Smooth muscle cell (in vitro differentiated cells): ENCODE results near the gene DIP2C. TPM values are rescaled to one million over a fixed set of nuclear protein-coding genes. Genes with fewer than 3 reads are reported as not detected.
"Not testable (repeated sequence)": the region's sequence is repeated elsewhere in the genome, so short reads cannot be mapped to it uniquely, and the experiment has no call there.

Source experiments
- DNase-seq: peaks from one replicate; lab custom pipeline; 2025; ENCODE audit not compliant: unreplicated experiment; lab: John Stamatoyannopoulos, UW
- H2AFZ ChIP-seq: fragments of 200-600 bp; sonication (generic); 2 replicates; pipeline ENCODE4 v1.6.0; 2016; ENCODE audit warnings: antibody characterized with exemption, low read depth, mild to moderate bottlenecking
- H3F3A ChIP-seq: fragments of 200-600 bp; sonication (generic); 2 replicates; pipeline ENCODE4 v1.6.0; 2017; ENCODE audit warnings: antibody characterized with exemption, low read depth
- H3K27ac ChIP-seq: fragments of 200-600 bp; sonication (generic); 2 replicates; pipeline ENCODE4 v1.5.1; 2016; ENCODE audit warnings: low read depth, mild to moderate bottlenecking
- H3K27me3 ChIP-seq: fragments of 200-600 bp; sonication (generic); 2 replicates; pipeline ENCODE4 v1.6.1; 2016; ENCODE audit warnings: low read depth, mild to moderate bottlenecking
- H3K36me3 ChIP-seq: fragments of 200-600 bp; sonication (generic); 2 replicates; pipeline ENCODE4 v1.5.1; 2016; ENCODE audit warnings: low read depth
- H3K4me1 ChIP-seq: fragments of 200-600 bp; sonication (generic); 2 replicates; pipeline ENCODE4 v1.5.1; 2016; ENCODE audit warnings: low read depth
- H3K4me2 ChIP-seq: fragments of 200-600 bp; sonication (generic); 2 replicates; pipeline ENCODE4 v1.6.0; 2016; ENCODE audit warnings: mild to moderate bottlenecking
- H3K4me3 ChIP-seq: fragments of 200-600 bp; sonication (generic); 2 replicates; pipeline ENCODE4 v1.5.1; 2016; ENCODE audit warnings: mild to moderate bottlenecking
- H3K79me2 ChIP-seq: fragments of 200-600 bp; sonication (generic); 2 replicates; pipeline ENCODE4 v1.6.0; 2016; ENCODE audit warnings: low read depth, mild to moderate bottlenecking
- H3K9ac ChIP-seq: fragments of 200-600 bp; sonication (generic); 2 replicates; pipeline ENCODE4 v1.6.0; 2016; ENCODE audit warnings: low read depth
- H3K9me3 ChIP-seq: fragments of 200-600 bp; sonication (generic); replicated peaks from 2 replicates; pipeline ENCODE4 v1.5.1; 2016; ENCODE audit warnings: low read depth
- H4K20me1 ChIP-seq: fragments of 200-600 bp; sonication (generic); 2 replicates; pipeline ENCODE4 v1.6.0; 2016; ENCODE audit warnings: low read depth
- WGBS: methylation state at CpG from one replicate; pipeline ENCODE4 v1.1.7; 2016; ENCODE audit warnings: low lambda C conversion rate; 5-methylcytosine and 5-hydroxymethylcytosine counted together
- polyA plus RNA-seq: library from polyadenylated mRNA; unstranded; fragments of >200 nt; fragmentation: Nextera tagmentation; extraction: Ambion mirVana; gene quantifications from 2 replicates; pipeline ENCODE4 v1.2.1, GENCODE V29; 2016
- total RNA-seq: library from RNA; depleted of rRNA; stranded (reverse); fragments of >200 nt; gene quantifications from 2 replicates; pipeline ENCODE4 v1.2.3, GENCODE V29; 2014
- TF ChIP-seq, protein P1 (sequence below): fragments of 200-600 bp; sonication (generic); IDR thresholded peaks from 2 replicates; pipeline ENCODE4 v1.5.1; 2017; ENCODE audit warnings: borderline replicate concordance, mild to moderate bottlenecking, antibody characterized with exemption; ENCODE audit not compliant: insufficient read depth, poor library complexity, severe bottlenecking

The DIP2C gene
- total and polyA plus RNA-seq, 2 experiments from 2014 or later = 14.9 to 15.3 TPM

DNA sequence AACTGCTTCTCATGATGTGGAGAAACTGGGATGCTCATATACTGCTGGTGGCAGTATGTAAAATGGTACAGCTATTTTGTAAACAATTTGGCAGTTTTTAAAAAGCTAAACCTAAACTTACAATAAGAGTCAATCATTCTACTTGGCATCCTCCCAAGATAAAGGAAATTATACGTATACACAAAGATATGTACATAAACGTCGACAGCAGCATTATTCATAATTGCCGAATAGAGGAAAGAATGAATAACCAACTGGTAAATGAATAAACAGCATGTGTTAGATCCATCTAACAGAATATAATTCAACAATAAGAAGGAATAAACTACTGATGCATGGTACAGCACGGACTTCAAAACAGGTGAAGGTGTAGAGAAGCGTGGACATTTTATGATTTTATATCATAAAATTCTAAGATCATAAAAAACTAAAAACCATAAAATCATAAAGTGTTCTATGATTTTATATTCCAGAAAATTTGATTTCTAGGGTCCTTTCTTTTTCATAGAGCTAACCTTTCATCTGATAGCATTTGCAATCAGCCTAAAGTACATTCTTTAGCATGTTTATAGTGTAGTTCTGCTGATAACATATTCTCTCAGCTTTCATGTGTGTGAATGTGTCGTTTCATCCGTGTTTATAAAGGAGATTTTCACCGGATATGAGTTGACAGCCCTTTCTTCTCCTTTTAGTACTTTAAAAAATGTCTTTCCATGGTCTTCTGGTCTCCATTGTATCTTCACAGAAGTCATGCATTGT is 261.5 kb downstream of the DIP2C start:
- Histone ChIP-seq H2AFZ (no peak overlapping the region), H3K27me3 (no peaks in the 10 kb centered on the region), H3K79me2 (no peaks in the 10 kb centered on the region), H3K4me3 (no peak overlapping the region), H3F3A (no peaks in the 10 kb centered on the region), H3K36me3 (peaks cover 5% of the 10 kb centered on the region), H3K4me2 (no peak overlapping the region), H3K27ac (no peak overlapping the region), H3K9me3 (no peaks in the 10 kb centered on the region), H3K9ac (no peak overlapping the region), H4K20me1 (peaks cover 36% of the 10 kb centered on the region), H3K4me1 (no peaks in the 10 kb centered on the region)
- WGBS = 96% methylated on average over 9 of the region's 9 CpGs
- TF ChIP-seq, protein P1, sequence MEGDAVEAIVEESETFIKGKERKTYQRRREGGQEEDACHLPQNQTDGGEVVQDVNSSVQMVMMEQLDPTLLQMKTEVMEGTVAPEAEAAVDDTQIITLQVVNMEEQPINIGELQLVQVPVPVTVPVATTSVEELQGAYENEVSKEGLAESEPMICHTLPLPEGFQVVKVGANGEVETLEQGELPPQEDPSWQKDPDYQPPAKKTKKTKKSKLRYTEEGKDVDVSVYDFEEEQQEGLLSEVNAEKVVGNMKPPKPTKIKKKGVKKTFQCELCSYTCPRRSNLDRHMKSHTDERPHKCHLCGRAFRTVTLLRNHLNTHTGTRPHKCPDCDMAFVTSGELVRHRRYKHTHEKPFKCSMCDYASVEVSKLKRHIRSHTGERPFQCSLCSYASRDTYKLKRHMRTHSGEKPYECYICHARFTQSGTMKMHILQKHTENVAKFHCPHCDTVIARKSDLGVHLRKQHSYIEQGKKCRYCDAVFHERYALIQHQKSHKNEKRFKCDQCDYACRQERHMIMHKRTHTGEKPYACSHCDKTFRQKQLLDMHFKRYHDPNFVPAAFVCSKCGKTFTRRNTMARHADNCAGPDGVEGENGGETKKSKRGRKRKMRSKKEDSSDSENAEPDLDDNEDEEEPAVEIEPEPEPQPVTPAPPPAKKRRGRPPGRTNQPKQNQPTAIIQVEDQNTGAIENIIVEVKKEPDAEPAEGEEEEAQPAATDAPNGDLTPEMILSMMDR = no peak
- no peak for DNase-seq

DNA sequence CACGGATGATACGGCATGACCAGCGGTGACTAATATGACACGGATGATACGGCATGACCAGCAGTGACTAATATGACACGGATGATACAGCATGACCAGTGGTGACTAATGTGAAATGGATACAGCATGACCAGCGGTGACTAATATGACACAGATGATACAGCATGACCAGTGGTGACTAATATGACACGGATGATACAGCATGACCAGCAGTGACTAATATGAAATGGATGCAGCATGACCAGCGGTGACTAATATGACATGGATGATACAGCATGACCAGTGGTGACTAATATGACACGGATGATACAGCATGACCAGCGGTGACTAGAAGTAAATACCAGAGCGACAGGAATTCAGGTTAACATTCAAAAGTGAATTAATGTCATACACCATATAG is 264.1 kb downstream of the DIP2C start:
- H3K4me3 ChIP-seq, DNase-seq, H3F3A ChIP-seq, H3K36me3 ChIP-seq, H3K27me3 ChIP-seq, H2AFZ ChIP-seq, H3K9me3 ChIP-seq, H3K9ac ChIP-seq, H3K4me2 ChIP-seq, H3K79me2 ChIP-seq, H3K27ac ChIP-seq, H3K4me1 ChIP-seq: not testable (repeated sequence)
- peaks cover 46% of the 10 kb centered on the region for H4K20me1 ChIP-seq
- WGBS = 99% methylated on average over 12 of the region's 12 CpGs

DNA sequence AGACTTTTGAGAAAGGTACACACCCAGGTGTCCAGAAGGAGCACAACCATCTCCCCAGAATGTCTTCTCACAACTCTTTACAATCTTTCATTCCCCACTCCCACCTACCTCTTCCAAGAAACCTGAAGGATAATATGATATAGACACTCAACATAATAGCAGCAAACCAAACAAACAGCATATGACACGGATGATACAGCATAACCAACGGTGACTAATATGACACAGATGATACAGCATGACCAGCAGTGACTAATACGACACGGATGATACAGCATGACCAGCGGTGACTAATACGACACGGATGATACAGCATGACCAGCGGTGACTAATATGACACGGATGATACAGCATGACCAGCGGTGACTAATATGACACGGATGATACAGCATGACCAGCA is 264.7 kb downstream of the DIP2C start:
- WGBS = 97% methylated on average over 11 of the region's 11 CpGs
- not testable (repeated sequence) for H3K4me1 ChIP-seq

DNA sequence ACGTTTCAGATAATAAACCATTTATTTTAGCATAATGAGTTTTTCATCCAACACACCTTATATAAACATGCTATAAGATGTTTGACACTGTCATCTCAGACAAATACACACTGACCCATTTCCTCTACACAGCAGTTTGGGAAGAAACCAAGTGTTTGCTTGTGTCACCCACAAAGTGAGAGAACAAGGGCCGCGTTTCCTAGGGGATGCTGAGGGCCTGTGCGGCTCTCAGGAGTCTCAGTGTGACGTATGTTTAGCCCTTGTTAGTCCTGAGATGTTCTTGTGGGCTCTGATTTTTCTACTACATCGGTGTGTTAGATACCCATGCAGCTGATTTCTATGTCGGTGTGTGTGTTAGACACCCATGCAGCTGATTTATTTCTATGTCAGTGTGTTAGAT is 266.3 kb downstream of the DIP2C start:
- WGBS = 94% methylated on average over 7 of the region's 7 CpGs
- Histone ChIP-seq H2AFZ (no peak overlapping the region), H4K20me1 (peaks cover 60% of the 10 kb centered on the region), H3K27ac (no peak overlapping the region), H3F3A (no peaks in the 10 kb centered on the region), H3K9me3 (no peaks in the 10 kb centered on the region), H3K4me2 (no peak overlapping the region), H3K36me3 (peaks cover 3% of the 10 kb centered on the region), H3K4me3 (no peak overlapping the region), H3K27me3 (no peaks in the 10 kb centered on the region), H3K79me2 (no peaks in the 10 kb centered on the region), H3K9ac (no peak overlapping the region), H3K4me1 (no peaks in the 10 kb centered on the region)
- no peak for DNase-seq
- TF ChIP-seq, protein P1 = no peak

More for the DNA sequence above, 264.7 kb downstream of the DIP2C start:
- H3K27ac ChIP-seq, H3K27me3 ChIP-seq, H2AFZ ChIP-seq, DNase-seq, H3K4me3 ChIP-seq, H3F3A ChIP-seq, H3K4me2 ChIP-seq, H3K9ac ChIP-seq, H3K79me2 ChIP-seq, H3K36me3 ChIP-seq, H3K9me3 ChIP-seq: not testable (repeated sequence)
- H4K20me1 ChIP-seq = peaks cover 51% of the 10 kb centered on the region

DNA sequence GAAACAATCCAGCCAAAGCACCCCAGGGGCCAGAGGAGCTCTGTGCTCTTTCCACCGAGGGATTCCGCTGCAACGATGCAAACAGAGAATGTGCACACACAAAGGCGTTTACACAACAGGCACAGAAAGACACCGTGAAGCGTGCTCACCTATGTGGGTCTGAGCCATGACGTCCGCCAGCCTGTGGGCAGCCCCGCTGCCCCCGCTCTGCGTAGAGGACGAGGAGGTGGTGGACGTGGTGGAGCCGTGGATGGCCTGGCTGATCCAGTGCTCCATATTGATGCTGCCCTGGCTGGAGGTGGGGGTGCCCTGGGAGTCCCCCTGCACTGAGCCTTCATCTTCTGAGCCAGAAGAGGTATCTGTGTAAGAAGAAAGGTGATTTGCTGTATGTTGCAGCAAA is 266.8 kb downstream of the DIP2C start:
- Histone ChIP-seq H3K36me3 (peaks cover 3% of the 10 kb centered on the region), H3K79me2 (no peaks in the 10 kb centered on the region), H3K27me3 (no peaks in the 10 kb centered on the region), H3K4me1 (no peaks in the 10 kb centered on the region), H3F3A (no peaks in the 10 kb centered on the region), H4K20me1 (peaks cover 61% of the 10 kb centered on the region), H3K9ac (no peak overlapping the region), H2AFZ (no peak overlapping the region), H3K27ac (no peak overlapping the region), H3K4me2 (no peak overlapping the region), H3K9me3 (no peaks in the 10 kb centered on the region), H3K4me3 (no peak overlapping the region)
- no peak for DNase-seq
- TF ChIP-seq, protein P1 = no peak
- 89% methylated on average over 14 of the region's 14 CpGs for WGBS
